ENCODE data around the gene KIAA0586. TPM values are rescaled to one million over a fixed set of nuclear protein-coding genes. Genes with fewer than 3 reads are reported as not detected.

KIAA0586 gene
- total and polyA plus RNA-seq, 9 of the 15 experiments (the other 6 are each of a cell fraction or from before 2014, with no cell fraction given) = 11.2 to 30.9 (median 22.6) TPM

GRCh38 chr14:58563978-58564377 is 136.5 kb downstream of the KIAA0586 start:
- DNase-seq (ENCODE audit: extremely low read depth in 1 of 4, low spot score in 3 of 4) (no peak), FAIRE-seq (no peak), ATAC-seq (no peak)
- no peak overlapping the region for H3K9ac ChIP-seq (ENCODE audit: insufficient read depth in 1 of 2, low read depth in 2 of 2, low read length in 2 of 2)
- H3K4me2 ChIP-seq (ENCODE audit: insufficient read depth, low read length) = no peak overlapping the region
- in situ Hi-C loops (cut with MboI) = no loop called here
- no peak overlapping the region for H2AFZ ChIP-seq (ENCODE audit: low read depth, low read length)
- no peaks in the 10 kb centered on the region for H3K9me1 ChIP-seq (ENCODE audit: control insufficient read depth, insufficient read depth, low read length)
- peaks cover 2 to 4% of the 10 kb centered on the region in 2 experiments; a peak in 3 of 5 replicates for H3K27me3 ChIP-seq (ENCODE audit: control insufficient read depth in 2 of 2, insufficient read depth in 2 of 2, low read length in 2 of 2)
- no peaks in the 10 kb centered on the region for H3K9me3 ChIP-seq (replicated peaks; ENCODE audit: control insufficient read depth, insufficient read depth, low read depth, low read length)
- H4K20me1 ChIP-seq (replicated peaks; ENCODE audit: control insufficient read depth, insufficient read depth, low read length) = no peaks in the 10 kb centered on the region
- ChIA-PET POLR2A (no interaction called here), CTCF (ENCODE audit: low intra/inter-chr PET ratio) (no interaction called here)
- H3K36me3 ChIP-seq (ENCODE audit: control insufficient read depth, insufficient read depth, low read length) = no peaks in the 10 kb centered on the region
- WGBS (ENCODE audit: insufficient coverage, low coverage, missing lambda C conversion rate) = 6% methylated on average over 3 of the region's 3 CpGs
- H3K27ac ChIP-seq (ENCODE audit: extremely low read depth, low read depth, low read length) = no peak overlapping the region
- no TSS peak for BruUV-seq (replicated peaks)
- no peaks in the 10 kb centered on the region for H3K4me1 ChIP-seq (replicated peaks in 1 of 2; ENCODE audit: control insufficient read depth in 2 of 2, insufficient read depth in 2 of 2, low read length in 2 of 2)
- TF ChIP-seq MBD1 (CRISPR knock-in tag; IDR thresholded peaks at IDR 0.05) (no peak), RBM14 (IDR thresholded peaks at IDR 0.05; ENCODE audit: borderline replicate concordance, insufficient read depth, low read depth, low read length) (no peak), ZNF830 (CRISPR knock-in tag; IDR thresholded peaks at IDR 0.05) (no peak), THAP7 (CRISPR knock-in tag; IDR thresholded peaks at IDR 0.05) (no peak), MECOM (CRISPR knock-in tag; IDR thresholded peaks at IDR 0.05) (no peak), SRF (CRISPR knock-in tag; IDR thresholded peaks at IDR 0.05) (no peak), HMG20A (CRISPR knock-in tag; conservative IDR thresholded peaks at IDR 0.05) (no peak), ZNF232 (CRISPR knock-in tag; IDR thresholded peaks at IDR 0.05) (no peak), GABPB1 (CRISPR knock-in tag; IDR thresholded peaks at IDR 0.05) (no peak), BRF2 (IDR thresholded peaks at IDR 0.05; ENCODE audit: borderline replicate concordance, insufficient read depth, insufficient read length) (no peak), NEUROD1 (IDR thresholded peaks at IDR 0.05; ENCODE audit: borderline replicate concordance, low read depth, low read length, partially characterized antibody) (no peak), TBP (optimal IDR thresholded peaks at IDR 0.05; ENCODE audit: low read depth, low read length) (no peak), CHCHD3 (CRISPR knock-in tag; IDR thresholded peaks at IDR 0.05) (no peak), ZNF518B (CRISPR knock-in tag; IDR thresholded peaks at IDR 0.05) (no peak)
- no peaks in the 10 kb centered on the region for H3K79me2 ChIP-seq (ENCODE audit: control insufficient read depth, insufficient read depth, low read length)
- intact Hi-C loops (cut with micrococcal nuclease) = no loop called here
- no peak overlapping the region for H3K4me3 ChIP-seq
